Testis (tissue), 2 donors: Measurements from ENCODE around the gene DYRK1A.

Experiments used
- POLR2A ChIP-seq: fragments of 450-650 bp; IDR thresholded peaks from one replicate; pipeline ENCODE4 v1.6.1; 2017; ENCODE audit warnings: antibody characterized with exemption, mild to moderate bottlenecking, moderate library complexity
- TF ChIP-seq, protein P1 (sequence below), 3 experiments: fragments of 450-650 bp in 2 of 3; fragments of 200-600 bp in 1 of 3; sonication (generic) in 1 of 3; IDR thresholded peaks; one replicate each; pipeline ENCODE4 v1.5.1; 2016 to 2019; ENCODE audit warnings: antibody characterized with exemption in 3 of 3, mild to moderate bottlenecking in 2 of 3, moderate library complexity in 1 of 3

DNA sequence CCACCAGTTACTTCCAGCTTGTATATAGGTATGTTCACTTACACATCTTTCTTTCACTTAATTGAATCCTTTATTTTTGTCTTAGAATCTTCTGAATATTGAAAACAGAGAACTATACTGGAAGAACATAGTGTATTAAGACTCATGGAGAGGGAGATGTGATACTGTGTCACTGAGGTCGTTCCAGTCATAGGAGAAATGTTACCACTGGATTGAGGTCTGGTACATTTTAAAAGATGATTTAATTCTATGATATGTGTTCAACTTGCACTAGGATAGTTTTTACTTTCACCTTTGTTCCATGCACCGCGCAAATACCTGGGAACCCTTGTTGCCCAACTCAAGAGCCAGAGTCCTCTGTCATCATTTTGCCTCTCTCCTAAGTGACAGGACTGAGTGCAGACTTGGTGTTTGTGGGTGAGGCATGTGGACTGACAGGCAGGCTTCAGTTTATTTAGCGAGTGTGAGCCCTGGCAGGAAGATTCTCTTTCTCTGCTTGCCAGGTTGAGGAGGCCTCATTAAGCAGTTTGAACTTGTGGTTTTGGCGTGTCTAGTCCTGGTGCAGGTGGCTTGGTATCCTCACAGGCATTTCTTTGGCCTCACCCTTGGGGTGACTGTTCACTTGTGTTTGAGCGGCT lies 63.7 kb downstream of the DYRK1A start:
- TF ChIP-seq, protein P1, sequence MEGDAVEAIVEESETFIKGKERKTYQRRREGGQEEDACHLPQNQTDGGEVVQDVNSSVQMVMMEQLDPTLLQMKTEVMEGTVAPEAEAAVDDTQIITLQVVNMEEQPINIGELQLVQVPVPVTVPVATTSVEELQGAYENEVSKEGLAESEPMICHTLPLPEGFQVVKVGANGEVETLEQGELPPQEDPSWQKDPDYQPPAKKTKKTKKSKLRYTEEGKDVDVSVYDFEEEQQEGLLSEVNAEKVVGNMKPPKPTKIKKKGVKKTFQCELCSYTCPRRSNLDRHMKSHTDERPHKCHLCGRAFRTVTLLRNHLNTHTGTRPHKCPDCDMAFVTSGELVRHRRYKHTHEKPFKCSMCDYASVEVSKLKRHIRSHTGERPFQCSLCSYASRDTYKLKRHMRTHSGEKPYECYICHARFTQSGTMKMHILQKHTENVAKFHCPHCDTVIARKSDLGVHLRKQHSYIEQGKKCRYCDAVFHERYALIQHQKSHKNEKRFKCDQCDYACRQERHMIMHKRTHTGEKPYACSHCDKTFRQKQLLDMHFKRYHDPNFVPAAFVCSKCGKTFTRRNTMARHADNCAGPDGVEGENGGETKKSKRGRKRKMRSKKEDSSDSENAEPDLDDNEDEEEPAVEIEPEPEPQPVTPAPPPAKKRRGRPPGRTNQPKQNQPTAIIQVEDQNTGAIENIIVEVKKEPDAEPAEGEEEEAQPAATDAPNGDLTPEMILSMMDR (IDR thresholded peaks at IDR 0.05): no peak
- TF ChIP-seq POLR2A: no peak
